ENCODE data around the gene NR2F1-AS1. TPM values are rescaled to one million over a fixed set of nuclear protein-coding genes. Genes with fewer than 3 reads are reported as not detected.

Gene NR2F1-AS1
- total RNA-seq, 2 donors from 2014 or later = 0.69 to 2.4 TPM

DNA sequence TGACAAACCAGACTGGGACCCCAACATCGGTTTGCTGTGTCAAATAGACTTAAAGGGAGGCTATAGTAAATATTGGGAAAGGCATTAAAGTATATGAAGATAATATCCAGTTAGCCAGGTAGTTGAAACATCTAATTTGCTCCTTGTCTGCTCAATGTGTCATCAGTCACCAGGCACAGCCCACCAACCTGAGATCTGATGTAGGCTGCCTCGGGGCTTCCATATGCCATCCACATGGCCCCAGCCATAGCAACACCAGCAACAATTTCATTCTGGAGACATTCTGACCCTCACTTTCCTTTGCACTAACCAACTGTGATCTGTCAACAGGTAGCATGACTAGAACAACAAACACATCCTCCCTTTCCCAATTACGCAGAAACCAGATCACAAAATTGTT lies 196.0 kb downstream of the NR2F1-AS1 start:
- no peak for DNase-seq
- Histone ChIP-seq H3K36me3 (no peaks in the 10 kb centered on the region), H3K9ac (ENCODE audit: low read depth in 2 of 2, low read length in 2 of 2) (no peak overlapping the region), H3K27ac (no peak overlapping the region), H3K9me3 (no peaks in the 10 kb centered on the region), H3K27me3 (no peaks in the 10 kb centered on the region), H3K4me3 (no peak overlapping the region), H3K4me1 (no peaks in the 10 kb centered on the region)
- intact Hi-C loops (cut with DNase I) = no loop called here
- TF ChIP-seq, protein P1, sequence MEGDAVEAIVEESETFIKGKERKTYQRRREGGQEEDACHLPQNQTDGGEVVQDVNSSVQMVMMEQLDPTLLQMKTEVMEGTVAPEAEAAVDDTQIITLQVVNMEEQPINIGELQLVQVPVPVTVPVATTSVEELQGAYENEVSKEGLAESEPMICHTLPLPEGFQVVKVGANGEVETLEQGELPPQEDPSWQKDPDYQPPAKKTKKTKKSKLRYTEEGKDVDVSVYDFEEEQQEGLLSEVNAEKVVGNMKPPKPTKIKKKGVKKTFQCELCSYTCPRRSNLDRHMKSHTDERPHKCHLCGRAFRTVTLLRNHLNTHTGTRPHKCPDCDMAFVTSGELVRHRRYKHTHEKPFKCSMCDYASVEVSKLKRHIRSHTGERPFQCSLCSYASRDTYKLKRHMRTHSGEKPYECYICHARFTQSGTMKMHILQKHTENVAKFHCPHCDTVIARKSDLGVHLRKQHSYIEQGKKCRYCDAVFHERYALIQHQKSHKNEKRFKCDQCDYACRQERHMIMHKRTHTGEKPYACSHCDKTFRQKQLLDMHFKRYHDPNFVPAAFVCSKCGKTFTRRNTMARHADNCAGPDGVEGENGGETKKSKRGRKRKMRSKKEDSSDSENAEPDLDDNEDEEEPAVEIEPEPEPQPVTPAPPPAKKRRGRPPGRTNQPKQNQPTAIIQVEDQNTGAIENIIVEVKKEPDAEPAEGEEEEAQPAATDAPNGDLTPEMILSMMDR (IDR thresholded peaks at IDR 0.05) = no peak

GRCh38 chr5:93384026-93384425 lies 197.0 kb downstream of the NR2F1-AS1 start:
- Histone ChIP-seq H3K4me1 (no peaks in the 10 kb centered on the region), H3K4me3 (no peak overlapping the region), H3K9ac (ENCODE audit: low read depth in 2 of 2, low read length in 2 of 2) (no peak overlapping the region), H3K27me3 (no peaks in the 10 kb centered on the region), H3K9me3 (no peaks in the 10 kb centered on the region), H3K27ac (no peak overlapping the region), H3K36me3 (no peaks in the 10 kb centered on the region)
- TF ChIP-seq, protein P1 (IDR thresholded peaks at IDR 0.05) = no peak
- no peak for DNase-seq
- intact Hi-C loops (cut with DNase I) = no loop called here

DNA sequence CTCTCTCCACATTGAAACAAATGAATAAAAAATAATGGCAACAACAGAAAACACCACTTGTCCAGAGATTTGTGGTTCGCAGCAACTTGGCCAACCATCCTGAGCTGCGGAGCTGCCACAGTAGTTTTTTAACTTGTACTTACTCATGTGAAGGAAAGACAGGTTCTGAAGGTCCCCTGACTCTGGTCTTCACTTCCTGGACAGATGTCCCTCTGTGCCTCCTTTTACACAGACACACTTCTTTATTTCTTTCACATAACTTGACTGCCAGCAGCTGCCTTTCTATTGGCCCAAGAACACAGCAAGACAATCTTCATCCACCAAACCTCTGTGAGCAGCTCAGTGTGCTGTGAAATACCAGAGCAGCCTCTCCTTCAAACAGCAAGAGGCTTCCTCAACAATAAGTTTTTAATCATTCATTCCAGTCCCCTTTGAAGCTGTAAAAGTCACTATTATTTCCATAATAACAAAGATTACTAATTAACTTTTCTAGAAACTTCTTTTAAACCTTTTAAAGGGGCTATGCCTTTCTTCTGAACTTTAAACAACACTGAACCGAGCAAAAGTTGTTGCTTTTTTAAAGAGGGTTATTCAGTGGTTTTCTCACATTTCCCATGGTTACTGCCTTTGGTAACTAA lies 198.7 kb downstream of the NR2F1-AS1 start:
- intact Hi-C loops (cut with DNase I) = no loop called here
- H3K4me1 ChIP-seq = no peaks in the 10 kb centered on the region
- TF ChIP-seq, protein P1 (IDR thresholded peaks at IDR 0.05) = no peak
- no peaks in the 10 kb centered on the region for H3K36me3 ChIP-seq
- H3K27ac ChIP-seq = no peak overlapping the region
- no peaks in the 10 kb centered on the region for H3K27me3 ChIP-seq
- no peaks in the 10 kb centered on the region for H3K9me3 ChIP-seq
- H3K9ac ChIP-seq (ENCODE audit: low read depth in 2 of 2, low read length in 2 of 2) = no peak overlapping the region
- no peak overlapping the region for H3K4me3 ChIP-seq
- DNase-seq = no peak

DNA sequence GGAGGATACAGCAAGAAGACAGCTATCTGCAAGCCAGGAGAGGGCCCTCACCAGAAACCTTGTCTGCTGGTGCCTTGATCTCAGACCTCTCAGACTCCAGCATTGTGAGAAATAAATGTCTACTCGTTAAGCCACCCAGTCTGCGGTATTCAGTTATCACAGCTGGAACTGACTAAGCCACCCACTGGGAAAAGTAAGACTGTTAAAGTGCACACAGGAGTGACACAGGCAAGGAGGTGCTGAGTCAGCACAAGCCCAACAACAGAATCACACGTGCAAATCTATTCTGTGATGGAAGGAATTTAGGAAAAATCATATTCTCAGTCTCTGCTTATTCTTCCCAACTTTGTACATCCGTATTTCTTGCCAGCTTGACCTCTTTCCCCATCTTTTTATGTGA lies 200.0 kb downstream of the NR2F1-AS1 start:
- Histone ChIP-seq H3K27me3 (no peaks in the 10 kb centered on the region), H3K9me3 (no peaks in the 10 kb centered on the region), H3K27ac (no peak overlapping the region), H3K4me3 (no peak overlapping the region), H3K9ac (ENCODE audit: low read depth in 2 of 2, low read length in 2 of 2) (no peak overlapping the region), H3K4me1 (no peaks in the 10 kb centered on the region), H3K36me3 (no peaks in the 10 kb centered on the region)
- no peak for DNase-seq
- intact Hi-C loops (cut with DNase I) = no loop called here
- TF ChIP-seq, protein P1 (IDR thresholded peaks at IDR 0.05) = no peak

DNA sequence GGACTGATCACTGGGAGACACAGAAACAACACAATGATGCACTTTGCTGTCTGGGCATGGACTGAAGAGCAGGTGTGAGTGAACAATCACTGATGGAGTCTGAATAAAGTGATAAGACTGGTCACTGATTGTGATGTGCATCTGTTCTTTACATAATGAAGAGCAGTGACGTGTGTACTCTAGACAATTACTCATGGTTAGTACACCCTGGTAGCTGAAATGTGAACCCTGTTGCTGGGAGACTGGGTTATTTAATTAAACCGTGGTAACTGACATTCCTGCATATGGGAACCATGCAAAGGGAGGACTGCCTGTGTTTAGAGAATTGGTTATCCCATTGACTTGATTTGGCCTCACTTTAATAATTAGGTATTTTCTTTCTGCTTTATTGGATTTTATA lies 202.9 kb downstream of the NR2F1-AS1 start:
- no peak for DNase-seq
- H3K27ac ChIP-seq = no peak overlapping the region
- H3K36me3 ChIP-seq = no peaks in the 10 kb centered on the region
- TF ChIP-seq, protein P1 (IDR thresholded peaks at IDR 0.05) = no peak
- H3K9ac ChIP-seq (ENCODE audit: low read depth in 2 of 2, low read length in 2 of 2) = no peak overlapping the region
- intact Hi-C loops (cut with DNase I) = no loop called here
- no peak overlapping the region for H3K4me3 ChIP-seq
- H3K4me1 ChIP-seq = no peaks in the 10 kb centered on the region
- H3K27me3 ChIP-seq = no peaks in the 10 kb centered on the region
- no peaks in the 10 kb centered on the region for H3K9me3 ChIP-seq

Data from colonic mucosa (tissue), 4 donors.